Hematopoietic multipotent progenitor cell treated with erythropoietin and hydrocortisone succinate and interleukin-3 and kit ligand, for 15 days (in vitro differentiated cells): ENCODE measurements around the gene ACER1.
"Not testable (repeated sequence)": the region's sequence is repeated elsewhere in the genome, so short reads cannot be mapped to it uniquely, and the experiment has no call there.

Experiments
- DNase-seq: peaks from one replicate; pipeline ENCODE4 v3.0.0-alpha.2; 2015; ENCODE audit warnings: low spot score

Gene ACER1

DNA sequence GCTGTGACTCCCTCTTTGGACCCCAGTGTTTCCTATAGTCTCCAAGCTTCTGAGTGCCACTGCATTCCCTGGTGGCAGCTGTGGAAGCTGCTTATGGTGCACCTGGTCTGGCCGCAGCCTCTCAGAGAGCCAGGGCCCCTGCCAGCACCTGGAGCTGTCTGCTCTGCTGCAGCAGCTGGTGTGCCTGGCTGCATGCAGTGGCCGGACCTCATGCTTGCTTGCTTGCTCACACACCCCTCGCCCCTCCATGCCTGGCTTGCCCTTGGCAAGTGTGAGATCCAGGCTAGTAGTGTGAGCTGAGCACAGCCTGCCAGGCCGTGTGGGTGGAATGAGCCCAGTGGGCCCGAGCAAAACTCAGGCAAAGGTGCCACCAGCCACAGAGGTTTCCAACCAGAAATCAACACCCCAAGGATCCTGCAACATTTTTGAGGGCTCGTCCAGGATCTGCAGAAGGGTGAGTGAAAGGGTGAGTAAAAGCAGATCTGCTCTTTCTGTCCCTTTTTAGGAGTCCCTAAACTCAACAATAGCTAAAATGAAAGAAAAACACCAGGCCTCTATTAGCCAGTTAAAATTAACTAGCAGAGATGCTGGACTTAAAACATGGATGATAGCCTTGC, 46.0 kb downstream of the ACER1 start:
- DNase-seq: no peak

- DNase-seq: no peak
Measured at GRCh38 chr19:6286676-6287075, 46.7 kb downstream of the ACER1 start.

DNA sequence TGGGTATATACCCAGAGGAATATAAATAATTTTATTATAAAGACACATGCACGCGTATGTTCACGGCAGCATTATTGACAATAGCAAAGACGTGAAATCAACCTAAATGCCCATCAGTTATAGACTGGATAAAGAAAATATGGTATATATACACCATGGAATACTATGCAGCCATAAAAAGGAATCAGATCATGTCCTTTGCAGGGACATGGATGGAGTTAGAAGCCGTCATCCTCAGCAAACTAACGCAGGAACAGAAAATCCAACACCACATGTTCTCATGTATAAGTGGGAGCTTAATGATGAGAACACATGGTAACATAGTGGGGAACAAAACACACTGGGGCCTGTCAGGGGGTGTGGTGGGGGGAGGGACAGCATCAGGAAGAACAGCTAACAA, 51.0 kb downstream of the ACER1 start:
- not testable (repeated sequence) for DNase-seq

GRCh38 chr19:6279931-6280591, 53.4 kb downstream of the ACER1 start, which contains the start of gene MLLT1:
Gene MLLT1 (minus strand): TSS chr19:6279975. CDS start chr19:6279784, 191 bp downstream.
- peak; percentile 93 for DNase-seq

- DNase-seq: no peak
Measured at GRCh38 chr19:6279620-6279930, 53.8 kb downstream of the ACER1 start.

GRCh38 chr19:6278740-6279619, 54.4 kb downstream of the ACER1 start:
- no peak for DNase-seq

DNA sequence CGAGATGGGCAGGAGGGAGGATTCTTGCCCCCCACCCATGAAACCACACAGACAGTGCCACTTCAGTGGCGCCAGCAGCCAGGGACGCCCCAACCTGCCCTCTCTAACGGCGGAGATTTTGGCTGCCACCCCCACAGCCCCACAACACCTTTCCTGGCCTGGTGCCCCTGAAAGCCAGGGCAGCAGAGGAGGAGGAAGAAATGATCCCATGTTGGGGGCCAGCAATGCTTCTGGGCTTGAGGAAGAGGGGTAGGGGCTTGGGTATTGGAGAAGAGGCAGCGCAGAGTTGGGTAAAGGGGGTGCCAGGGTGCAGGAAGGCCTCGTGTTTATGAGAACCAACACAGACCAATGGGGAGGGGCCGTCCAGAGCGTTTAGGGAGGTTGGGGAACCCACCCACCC, 55.4 kb downstream of the ACER1 start:
- no peak for DNase-seq

GRCh38 chr19:6276447-6276846, 57.0 kb downstream of the ACER1 start:
- DNase-seq: no peak

- DNase-seq: no peak
Measured at GRCh38 chr19:6275170-6275744, 58.2 kb downstream of the ACER1 start.

GRCh38 chr19:6274756-6275155, 58.7 kb downstream of the ACER1 start:
- no peak for DNase-seq

GRCh38 chr19:6273701-6274601, 59.5 kb downstream of the ACER1 start:
- DNase-seq: no peak

DNA sequence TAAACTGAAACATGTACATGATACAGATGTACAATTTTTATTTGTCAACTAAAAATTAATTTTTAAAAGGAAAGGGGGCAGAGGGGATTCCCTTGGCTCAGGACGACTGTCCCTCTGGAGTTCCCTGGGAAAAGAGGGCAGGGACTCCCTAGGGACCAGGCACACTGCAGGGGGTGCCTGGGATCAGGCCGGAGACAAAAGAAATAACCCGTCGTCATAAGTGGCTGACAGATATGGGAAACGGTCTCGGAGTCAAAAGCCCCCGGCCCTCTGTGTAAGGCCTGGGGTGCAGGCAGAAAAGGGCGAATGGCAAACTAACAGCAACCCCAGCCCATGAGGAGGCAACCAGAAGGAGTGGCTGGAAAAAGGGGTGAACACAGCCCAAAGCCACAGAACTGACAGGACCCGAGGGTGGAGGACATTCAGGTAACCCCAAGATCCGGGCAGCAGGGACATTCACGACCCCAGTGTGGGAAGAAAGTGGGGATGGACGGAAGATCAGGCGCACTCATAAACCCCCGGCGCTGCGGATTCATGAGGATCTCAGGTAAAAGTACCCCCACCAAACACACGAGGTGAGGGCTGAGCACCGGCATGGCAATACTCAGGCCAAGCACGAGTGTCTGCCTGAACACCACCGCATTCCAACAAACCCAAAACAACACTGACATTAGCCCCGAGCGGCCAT, 60.4 kb downstream of the ACER1 start:
- no peak for DNase-seq

GRCh38 chr19:6272411-6272791, 61.0 kb downstream of the ACER1 start:
- DNase-seq: no peak

DNA sequence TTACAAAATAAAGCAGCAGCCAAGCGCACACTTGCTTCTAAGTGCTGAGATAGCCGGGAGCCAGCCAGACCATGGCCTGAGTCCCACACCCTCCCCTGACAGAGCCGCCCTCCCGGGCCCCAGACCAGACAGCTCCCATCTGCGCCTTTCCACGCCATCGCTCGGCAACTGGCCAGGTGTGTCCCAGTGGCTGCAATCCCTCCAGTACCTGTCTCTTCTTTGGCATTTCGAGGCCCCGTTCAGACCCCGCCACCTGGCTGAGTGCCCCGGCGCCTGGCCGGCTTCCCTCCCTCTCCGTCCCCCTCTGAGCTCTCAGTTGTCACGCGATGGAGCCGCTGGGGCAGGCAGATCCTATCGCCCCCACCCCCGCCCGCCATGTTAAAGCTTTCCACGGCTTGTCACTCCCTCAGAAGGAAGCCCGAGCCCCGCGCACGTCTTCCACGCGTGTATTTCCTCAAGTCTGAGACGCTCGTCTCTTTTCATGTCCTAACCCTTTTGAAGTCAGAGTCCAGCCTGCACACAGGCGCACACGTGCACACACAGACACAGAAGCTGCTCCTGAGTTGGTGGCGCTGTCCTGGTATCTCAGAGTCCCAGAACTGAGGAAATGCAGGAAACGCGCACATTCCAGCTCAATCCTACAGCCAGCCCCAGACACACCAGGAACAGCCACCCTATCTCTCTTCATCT, 61.5 kb downstream of the ACER1 start:
- no peak for DNase-seq

DNA sequence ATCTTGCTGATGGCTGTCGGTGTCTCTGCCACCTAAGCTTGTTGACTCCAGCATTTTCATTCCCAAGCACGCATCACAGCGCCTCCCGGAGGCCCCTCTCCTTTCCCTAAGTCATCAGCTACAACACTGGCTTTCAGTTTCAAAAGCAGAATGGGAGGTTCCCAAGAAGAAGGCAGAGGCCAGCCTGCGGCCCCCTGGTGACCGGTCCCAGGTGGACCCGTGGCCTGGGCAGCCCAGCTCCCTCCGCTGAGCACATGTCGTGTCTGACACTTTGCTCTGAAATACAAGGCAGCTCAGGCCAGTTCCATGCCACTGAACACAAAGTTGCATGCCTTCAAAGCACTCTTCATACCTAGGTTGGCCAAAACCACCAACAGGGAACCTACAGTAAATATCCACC, 62.2 kb downstream of the ACER1 start:
- no peak for DNase-seq

DNA sequence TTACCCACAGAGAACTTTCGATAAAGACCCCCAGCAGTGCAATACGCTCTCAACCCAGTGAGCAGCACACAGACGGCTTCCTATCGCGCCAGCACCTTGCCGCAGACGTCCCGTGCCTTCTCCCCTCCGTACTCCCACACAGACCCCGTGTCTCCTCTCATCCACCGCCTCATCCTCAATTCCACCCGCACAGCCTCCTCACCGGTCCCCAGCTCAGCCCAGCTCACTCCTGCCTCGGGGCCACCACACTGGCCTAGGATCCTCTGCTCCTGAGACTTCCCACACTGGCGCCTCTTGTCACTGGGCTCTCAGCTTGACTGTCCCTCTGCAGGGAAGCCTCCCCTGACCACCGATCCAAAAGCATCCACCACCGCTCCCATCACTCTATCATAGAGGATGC, 62.6 kb downstream of the ACER1 start:
- no peak for DNase-seq

DNA sequence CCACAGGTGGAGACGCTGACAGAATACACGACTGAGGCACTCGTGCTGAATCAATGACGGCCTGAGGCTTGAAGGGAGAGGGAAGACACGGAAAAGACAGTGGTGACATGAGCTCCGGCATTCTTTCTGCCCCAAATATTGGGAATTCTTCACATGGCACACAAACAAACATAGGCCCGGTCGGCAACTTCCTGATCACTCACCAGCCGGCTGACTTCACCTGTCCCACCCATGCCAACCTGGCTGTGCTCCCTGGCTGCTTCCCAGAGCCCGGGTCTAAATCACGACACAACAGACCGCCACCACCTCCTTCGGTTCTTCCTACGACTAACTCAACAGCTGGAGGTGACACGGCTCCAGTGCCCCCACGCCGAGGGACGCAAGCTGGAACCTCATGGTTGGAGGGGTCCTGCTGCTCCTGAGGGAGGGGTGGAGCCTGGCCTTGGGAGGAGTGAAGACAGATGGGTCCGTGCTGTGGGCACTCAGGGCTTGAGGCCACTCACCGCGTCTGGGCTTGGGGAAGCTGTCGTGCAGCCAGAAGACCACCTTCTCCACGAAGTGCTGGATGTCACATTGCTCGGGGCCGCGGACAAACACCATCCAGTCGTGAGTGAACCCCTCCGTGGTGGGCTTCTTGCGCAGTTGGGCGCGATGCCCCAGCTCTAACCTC, 63.2 kb downstream of the ACER1 start:
- no peak for DNase-seq

DNA sequence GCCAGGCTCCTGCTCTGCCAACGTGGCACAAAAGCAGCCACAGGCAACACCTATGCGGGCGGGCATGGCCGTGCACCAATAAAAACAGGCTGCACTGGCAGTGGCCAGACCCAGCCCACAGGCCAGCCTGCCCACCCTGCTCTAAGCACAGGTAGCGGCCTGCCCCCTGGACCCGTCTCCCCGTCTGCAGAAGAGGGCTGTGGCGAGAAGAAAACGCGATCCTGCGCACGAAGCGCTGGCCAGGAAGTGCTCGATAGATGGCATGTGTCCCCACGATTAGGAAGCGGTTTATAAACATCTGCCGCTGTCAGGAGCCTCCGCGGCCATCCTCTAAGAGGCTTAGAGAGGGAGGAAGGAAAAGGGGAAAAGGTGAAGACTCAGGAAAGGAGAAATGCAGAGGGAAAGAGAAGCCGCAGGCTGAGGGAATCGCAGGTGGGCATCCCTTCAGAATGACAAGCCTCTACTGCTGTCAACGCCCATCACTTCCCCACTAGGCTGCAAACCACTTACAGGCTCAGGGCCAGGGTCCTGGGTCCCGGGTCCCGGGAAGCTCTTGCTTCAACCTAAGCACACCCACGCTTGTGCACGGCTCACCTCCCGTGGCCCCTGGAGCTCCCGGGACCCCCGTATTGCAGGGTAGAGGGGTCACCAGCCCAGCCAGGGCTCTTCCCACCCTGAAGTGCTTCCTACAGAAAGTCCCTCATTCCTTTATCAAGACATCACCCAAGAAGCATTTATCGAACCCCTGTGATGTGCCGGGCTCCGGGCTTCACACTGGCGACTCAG, 64.1 kb downstream of the ACER1 start:
- DNase-seq: no peak

DNA sequence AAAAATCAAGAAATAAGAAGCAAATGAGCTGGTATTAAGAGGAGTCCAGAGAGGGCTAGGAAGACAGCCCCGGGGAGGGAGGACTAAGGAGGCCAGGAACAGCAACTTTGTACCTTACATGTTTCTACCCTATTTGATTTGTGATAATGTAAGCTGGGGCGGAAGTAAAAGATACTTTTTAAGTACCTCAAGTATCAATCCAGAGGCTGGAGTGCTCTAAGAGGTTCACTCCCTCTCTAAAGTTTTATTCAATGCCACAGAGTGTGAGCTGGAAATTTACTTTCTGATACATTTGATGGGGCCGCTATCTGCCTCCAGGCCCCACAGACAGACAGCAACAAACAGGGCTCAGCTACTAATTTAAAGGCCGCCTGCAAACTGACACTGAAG, 65.0 kb downstream of the ACER1 start:
- no peak for DNase-seq
